Measurements from ENCODE around the gene TMEM154. TPM values are rescaled to one million over a fixed set of nuclear protein-coding genes. Genes with fewer than 3 reads are reported as not detected.

The TMEM154 gene
- polyA plus RNA-seq, 1 donor from 2014 or later: not detected

GRCh38 chr4:152651473-152652060 lies 28.2 kb downstream of the TMEM154 start:
- H3K4me2 ChIP-seq (ENCODE audit: low read length): no peak overlapping the region
- H3K79me2 ChIP-seq (replicated peaks; ENCODE audit: insufficient read depth, low read length): no peaks in the 10 kb centered on the region
- no peak overlapping the region for H2AFZ ChIP-seq (ENCODE audit: low read depth, low read length)
- H3K27ac ChIP-seq (ENCODE audit: low read length): no peak overlapping the region
- no peak overlapping the region for H3K9ac ChIP-seq (ENCODE audit: low read length)
- no peak overlapping the region for H3K4me3 ChIP-seq (ENCODE audit: low read length)
- no peaks in the 10 kb centered on the region for H3K9me3 ChIP-seq (ENCODE audit: low read length)
- no peaks in the 10 kb centered on the region for H3K36me3 ChIP-seq (ENCODE audit: insufficient read depth, low read length)
- H4K20me1 ChIP-seq (ENCODE audit: insufficient read depth): no peaks in the 10 kb centered on the region
- no peaks in the 10 kb centered on the region for H3F3A ChIP-seq (ENCODE audit: insufficient read depth, low read length, poor library complexity, severe bottlenecking)
- no peaks in the 10 kb centered on the region for H3K9me2 ChIP-seq (ENCODE audit: insufficient read depth, low read length)
- H3K27me3 ChIP-seq (ENCODE audit: insufficient read depth, low read depth, low read length): no peaks in the 10 kb centered on the region
- TF ChIP-seq EZH2 (IDR thresholded peaks at IDR 0.05; ENCODE audit: borderline replicate concordance, insufficient read depth, low read length, poor library complexity, severe bottlenecking): no peak
- TF ChIP-seq POLR2AphosphoS5 (IDR thresholded peaks at IDR 0.05): no peak
- no peak for TF ChIP-seq REST (IDR thresholded peaks at IDR 0.05; ENCODE audit: borderline replicate concordance)
- no peak for TF ChIP-seq SMC3 (conservative IDR thresholded peaks at IDR 0.05; ENCODE audit: poor library complexity)

DNA sequence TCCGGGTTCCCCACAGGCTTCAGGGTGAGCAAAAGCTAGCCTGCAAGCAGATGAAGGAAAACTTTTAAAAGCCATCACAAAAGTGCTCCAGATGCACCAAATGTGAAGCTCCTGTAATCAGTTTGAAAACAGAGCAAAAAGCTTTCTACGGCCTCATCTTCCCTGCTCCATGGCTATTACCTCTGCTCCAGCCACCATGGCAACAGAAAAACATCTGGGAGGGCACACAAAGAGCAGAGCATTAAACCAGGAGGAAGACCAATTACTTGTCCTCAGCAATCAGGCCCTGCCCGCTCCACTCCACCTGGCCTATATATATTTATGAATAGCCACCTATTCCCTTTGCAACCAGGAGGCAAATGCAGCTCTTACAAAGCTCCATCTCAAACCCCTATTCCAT lies 33.6 kb downstream of the TMEM154 start:
- TF ChIP-seq REST (IDR thresholded peaks at IDR 0.05; ENCODE audit: borderline replicate concordance) (peak; percentile 38), TAF1 (IDR thresholded peaks at IDR 0.05; ENCODE audit: low read depth) (no peak), POLR2AphosphoS5 (IDR thresholded peaks at IDR 0.05) (no peak), EZH2 (IDR thresholded peaks at IDR 0.05; ENCODE audit: borderline replicate concordance, insufficient read depth, low read length, poor library complexity, severe bottlenecking) (no peak)
- Histone ChIP-seq H3K27ac (ENCODE audit: low read length) (peak overlapping the region; percentile 71), H3F3A (ENCODE audit: insufficient read depth, low read length, poor library complexity, severe bottlenecking) (no peaks in the 10 kb centered on the region), H3K27me3 (ENCODE audit: insufficient read depth, low read depth, low read length) (no peaks in the 10 kb centered on the region), H3K79me2 (replicated peaks; ENCODE audit: insufficient read depth, low read length) (no peaks in the 10 kb centered on the region), H3K36me3 (ENCODE audit: insufficient read depth, low read length) (no peaks in the 10 kb centered on the region), H3K4me3 (ENCODE audit: low read length) (no peak overlapping the region), H3K9ac (ENCODE audit: low read length) (peak overlapping the region; percentile 36), H3K9me3 (ENCODE audit: low read length) (no peaks in the 10 kb centered on the region), H4K20me1 (ENCODE audit: insufficient read depth) (no peaks in the 10 kb centered on the region), H3K4me2 (ENCODE audit: low read length) (no peak overlapping the region), H2AFZ (ENCODE audit: low read depth, low read length) (no peak overlapping the region), H3K9me2 (ENCODE audit: insufficient read depth, low read length) (no peaks in the 10 kb centered on the region)

DNA sequence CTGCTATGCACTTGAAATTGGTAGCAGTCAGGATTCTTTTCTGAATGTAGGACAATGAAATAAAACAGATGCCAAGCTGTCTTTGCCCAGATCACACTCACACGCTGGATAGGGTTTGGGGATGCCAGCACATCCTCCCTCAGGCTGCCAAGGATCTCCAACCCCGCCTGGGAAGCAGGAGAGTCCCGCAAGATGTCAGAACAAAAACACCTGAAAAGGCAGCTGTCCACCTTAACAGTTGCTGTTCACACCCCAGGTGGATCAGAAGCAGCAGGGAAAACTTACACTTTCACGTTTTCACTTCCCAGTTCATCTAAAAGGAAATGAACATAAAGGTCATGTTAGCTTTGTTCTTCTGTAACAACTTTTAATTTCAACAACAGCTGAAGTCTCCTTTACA lies 35.7 kb downstream of the TMEM154 start:
- TF ChIP-seq EP300 (conservative IDR thresholded peaks at IDR 0.05; ENCODE audit: poor library complexity, severe bottlenecking) (no peak), TAF1 (IDR thresholded peaks at IDR 0.05; ENCODE audit: low read depth) (no peak)
- Histone ChIP-seq H4K20me1 (ENCODE audit: insufficient read depth) (no peaks in the 10 kb centered on the region), H3K27ac (ENCODE audit: low read length) (no peak overlapping the region), H3K79me2 (replicated peaks; ENCODE audit: insufficient read depth, low read length) (no peaks in the 10 kb centered on the region), H3K9me3 (ENCODE audit: low read length) (no peaks in the 10 kb centered on the region), H3K4me3 (ENCODE audit: low read length) (no peak overlapping the region), H3K9me2 (ENCODE audit: insufficient read depth, low read length) (no peaks in the 10 kb centered on the region), H3F3A (ENCODE audit: insufficient read depth, low read length, poor library complexity, severe bottlenecking) (no peaks in the 10 kb centered on the region), H3K27me3 (ENCODE audit: insufficient read depth, low read depth, low read length) (no peaks in the 10 kb centered on the region), H2AFZ (ENCODE audit: low read depth, low read length) (no peak overlapping the region), H3K36me3 (ENCODE audit: insufficient read depth, low read length) (no peaks in the 10 kb centered on the region), H3K9ac (ENCODE audit: low read length) (no peak overlapping the region), H3K4me2 (ENCODE audit: low read length) (no peak overlapping the region)
